HepG2 (cell line): ENCODE data around the gene TTC9. TPM values are rescaled to one million over a fixed set of nuclear protein-coding genes. Genes with fewer than 3 reads are reported as not detected.

Source experiments
- ATAC-seq: fragments of 200-7000 bp; cut with Tn5 transposase; 3 replicates; pipeline ENCODE4 v1.9.1; 2020; ENCODE audit warnings: mild to moderate bottlenecking, moderate library complexity
- BruUV-seq: library from RNA; stranded (reverse); fragments of 400-500 nt; replicated peaks from 2 replicates; lab custom pipeline; 2021; lab: Mats Ljungman, UMichigan
- CTCF ChIA-PET: fragments of 300-600 bp; formaldehyde crosslinking; extraction: SDS; loops from one replicate; lab custom pipeline; 2021; ENCODE audit warnings: low total read pairs, inconsistent platforms, low intra/inter-chr PET ratio; lab: Yijun Ruan, JAX
- POLR2A ChIA-PET: fragments of 350-600 bp; sonication (Branson Sonifier 250); formaldehyde crosslinking; loops from one replicate; lab custom pipeline; 2020; ENCODE audit warnings: antibody characterized with exemption, inconsistent platforms; lab: Yijun Ruan, JAX
- DNase-seq: peaks from one replicate; pipeline ENCODE4 v3.0.0-alpha.2; 2015; ENCODE audit warnings: low spot score
- FAIRE-seq: peaks from 3 replicates; lab custom pipeline; 2011; peaks lifted over from hg19 to GRCh38; lab: Jason Lieb, UNC
- H2AFZ ChIP-seq: one replicate; pipeline ENCODE4 v1.6.1; 2011; ENCODE audit warnings: low read length, inconsistent platforms
- H3K27ac ChIP-seq: fragments of 300-600 bp; 3 replicates; pipeline ENCODE4 v1.8.0; 2011; ENCODE audit warnings: mixed run types, mild to moderate bottlenecking, mixed read lengths, low read length, inconsistent platforms; ENCODE audit not compliant: insufficient read depth; ENCODE audit errors: extremely low read length
- H3K27me3 ChIP-seq, 2 experiments: fragments of 200-600 bp in 1 of 2; 2 replicates in 1 of 2; 3 replicates in 1 of 2; pipeline versions ENCODE4 v1.6.0 to v1.8.0; 2011; ENCODE audit warnings: low read length in 2 of 2, mild to moderate bottlenecking in 2 of 2, moderate library complexity in 2 of 2, inconsistent platforms in 1 of 2; ENCODE audit not compliant: insufficient read depth in 2 of 2, control insufficient read depth in 1 of 2
- H3K36me3 ChIP-seq, 2 experiments: fragments of 200-600 bp in 1 of 2; replicated peaks in 1 of 2; 2 replicates in 1 of 2; 3 replicates in 1 of 2; pipeline versions ENCODE4 v1.5.1 to v1.8.0; 2011; ENCODE audit warnings: low read length in 2 of 2, inconsistent platforms in 1 of 2; ENCODE audit not compliant: insufficient read depth in 2 of 2, control insufficient read depth in 1 of 2
- H3K4me1 ChIP-seq: 2 replicates; pipeline ENCODE4 v1.5.1; 2012; ENCODE audit warnings: low read length, inconsistent platforms; ENCODE audit not compliant: insufficient read depth
- H3K4me2 ChIP-seq: 2 replicates; pipeline ENCODE4 v1.6.0; 2011; ENCODE audit warnings: low read depth, low read length, inconsistent platforms
- H3K4me3 ChIP-seq, 3 experiments: fragments of 200-600 bp in 1 of 3; sonication (generic), shearing (Covaris generic) in 1 of 3; replicated peaks in 1 of 3; 2 replicates each; pipeline ENCODE4 v1.5.1; 2011 to 2016; ENCODE audit warnings: low read length in 3 of 3, inconsistent platforms in 2 of 3, low read depth in 2 of 3, mild to moderate bottlenecking in 2 of 3, control low read depth in 1 of 3, mixed read lengths in 1 of 3; ENCODE audit not compliant: insufficient read depth in 1 of 3
- H3K79me2 ChIP-seq: one replicate; pipeline ENCODE4 v1.6.1; 2011; ENCODE audit warnings: low read length, inconsistent platforms; ENCODE audit not compliant: insufficient read depth
- H3K9ac ChIP-seq: 2 replicates; pipeline ENCODE4 v1.6.0; 2011; ENCODE audit warnings: mild to moderate bottlenecking, low read depth, low read length, inconsistent platforms; ENCODE audit not compliant: insufficient read depth
- H3K9me3 ChIP-seq: 2 replicates; pipeline ENCODE4 v1.5.1; 2012; ENCODE audit warnings: mild to moderate bottlenecking, low read length
- H4K20me1 ChIP-seq: 2 replicates; pipeline ENCODE4 v1.6.0; 2011; ENCODE audit warnings: inconsistent platforms, mild to moderate bottlenecking, low read length, moderate library complexity; ENCODE audit not compliant: insufficient read depth
- DBP ChIP-seq: sonication (generic); formaldehyde crosslinking; IDR thresholded peaks from 2 replicates; pipeline ENCODE4 v1.4.0; 2020; ENCODE audit warnings: missing genetic modification reagents; ENCODE audit errors: not compliant biosample characterization
- NPAS2 ChIP-seq: sonication (generic); formaldehyde crosslinking; IDR thresholded peaks from 2 replicates; pipeline ENCODE4 v1.8.0; 2022; ENCODE audit warnings: mild to moderate bottlenecking, missing genetic modification reagents, borderline replicate concordance
- PTBP1 ChIP-seq: fragments of 200-400 bp; formaldehyde crosslinking; IDR thresholded peaks from 2 replicates; pipeline ENCODE4 v1.6.1; 2018; ENCODE audit warnings: low read length, low read depth; ENCODE audit not compliant: poor library complexity, severe bottlenecking
- ZFAT ChIP-seq: sonication (generic); formaldehyde crosslinking; conservative IDR thresholded peaks from 2 replicates; pipeline ENCODE4 v1.8.1; 2023; ENCODE audit warnings: missing genetic modification reagents, inconsistent platforms
- ZNF501 ChIP-seq: sonication (generic); formaldehyde crosslinking; IDR thresholded peaks from 2 replicates; pipeline ENCODE4 v1.5.1; 2020; ENCODE audit warnings: mild to moderate bottlenecking, moderate library complexity, missing genetic modification reagents
- in situ Hi-C: cut with HindIII; loops from 2 replicates; pipeline ENCODE4 v1.10.0; 2017; ENCODE audit warnings: low pct_unique_long_range_greater_than_20kb; ENCODE audit not compliant: extremely low pct_ligation_motif_present
- intact Hi-C: fragments of 100-400 bp; cut with micrococcal nuclease; formaldehyde crosslinking; loops from one replicate; pipeline ENCODE4 v1.10.0; 2022; ENCODE audit not compliant: unreplicated experiment
- polyA plus RNA-seq, 8 experiments: library from polyadenylated mRNA; depleted of rRNA in 3 of 8; stranded (reverse) in 7 of 8; unstranded in 1 of 8; fragments of >200 nt; fragmentation: Illumina TruSeq in 4 of 8; extraction: Trizol in 4 of 8; gene quantifications; 2 replicates each; pipeline versions ENCODE4 v1.2.1 to v1.2.3, GENCODE V29; 2011 to 2016; ENCODE audit warnings: low read depth in 4 of 8, missing spikeins in 1 of 8, mixed read lengths in 1 of 8; ENCODE audit not compliant: insufficient read depth in 1 of 8
- total RNA-seq, 5 experiments: library from RNA; depleted of rRNA; stranded (reverse); fragments of >200 nt; fragmentation: Illumina TruSeq; extraction: Trizol; gene quantifications; 2 replicates each; pipeline ENCODE4 v1.2.3, GENCODE V29; 2016; ENCODE audit warnings: low read depth in 1 of 5
- TF ChIP-seq, protein P1 (sequence below): IDR thresholded peaks from 2 replicates; pipeline ENCODE4 v1.6.1; 2012; ENCODE audit warnings: low read depth, low read length, improper control_type of control experiment
- TF ChIP-seq, protein P2 (sequence below): sonication (generic); formaldehyde crosslinking; IDR thresholded peaks from 2 replicates; pipeline ENCODE4 v1.4.0; 2020; ENCODE audit warnings: missing genetic modification reagents

TTC9 gene
- total and polyA plus RNA-seq, 2 of the 13 experiments (the other 11 are each of a cell fraction or from before 2014, with no cell fraction given), result 0.13 to 0.30 TPM

GRCh38 chr14:70619708-70620107 lies 22.0 kb upstream of the TTC9 start:
- Histone ChIP-seq H3K27ac (no peak overlapping the region), H2AFZ (no peak overlapping the region), H3K27me3 (0 out of 5 replicates have a peak, but pooled peaks cover 0 to 4% of the 10 kb centered on the region in 2 experiments), H3K36me3 (no peaks in the 10 kb centered on the region)
- intact Hi-C loops, result loop anchor here (5.0 kb wide), 1 partner anchor 353 kb away; no protein-coding TSS in a partner anchor
- POLR2A ChIA-PET, result no interaction called here
- in situ Hi-C loops, result loop anchor here (5.0 to 25.0 kb wide), 2 partner anchors 203 to 343 kb away; no protein-coding TSS in a partner anchor
- TF ChIP-seq DBP (CRISPR knock-in tag) (no peak), PTBP1 (no peak), ZFAT (CRISPR knock-in tag) (no peak), NPAS2 (no peak), ZNF501 (no peak)
- TF ChIP-seq, protein P1, sequence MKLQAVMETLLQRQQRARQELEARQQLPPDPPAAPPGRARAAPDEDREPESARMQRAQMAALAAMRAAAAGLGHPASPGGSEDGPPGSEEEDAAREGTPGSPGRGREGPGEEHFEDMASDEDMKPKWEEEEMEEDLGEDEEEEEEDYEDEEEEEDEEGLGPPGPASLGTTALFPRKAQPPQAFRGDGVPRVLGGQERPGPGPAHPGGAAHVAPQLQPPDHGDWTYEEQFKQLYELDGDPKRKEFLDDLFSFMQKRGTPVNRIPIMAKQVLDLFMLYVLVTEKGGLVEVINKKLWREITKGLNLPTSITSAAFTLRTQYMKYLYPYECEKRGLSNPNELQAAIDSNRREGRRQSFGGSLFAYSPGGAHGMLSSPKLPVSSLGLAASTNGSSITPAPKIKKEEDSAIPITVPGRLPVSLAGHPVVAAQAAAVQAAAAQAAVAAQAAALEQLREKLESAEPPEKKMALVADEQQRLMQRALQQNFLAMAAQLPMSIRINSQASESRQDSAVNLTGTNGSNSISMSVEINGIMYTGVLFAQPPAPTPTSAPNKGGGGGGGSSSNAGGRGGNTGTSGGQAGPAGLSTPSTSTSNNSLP, result no peak
- TF ChIP-seq, protein P2, sequence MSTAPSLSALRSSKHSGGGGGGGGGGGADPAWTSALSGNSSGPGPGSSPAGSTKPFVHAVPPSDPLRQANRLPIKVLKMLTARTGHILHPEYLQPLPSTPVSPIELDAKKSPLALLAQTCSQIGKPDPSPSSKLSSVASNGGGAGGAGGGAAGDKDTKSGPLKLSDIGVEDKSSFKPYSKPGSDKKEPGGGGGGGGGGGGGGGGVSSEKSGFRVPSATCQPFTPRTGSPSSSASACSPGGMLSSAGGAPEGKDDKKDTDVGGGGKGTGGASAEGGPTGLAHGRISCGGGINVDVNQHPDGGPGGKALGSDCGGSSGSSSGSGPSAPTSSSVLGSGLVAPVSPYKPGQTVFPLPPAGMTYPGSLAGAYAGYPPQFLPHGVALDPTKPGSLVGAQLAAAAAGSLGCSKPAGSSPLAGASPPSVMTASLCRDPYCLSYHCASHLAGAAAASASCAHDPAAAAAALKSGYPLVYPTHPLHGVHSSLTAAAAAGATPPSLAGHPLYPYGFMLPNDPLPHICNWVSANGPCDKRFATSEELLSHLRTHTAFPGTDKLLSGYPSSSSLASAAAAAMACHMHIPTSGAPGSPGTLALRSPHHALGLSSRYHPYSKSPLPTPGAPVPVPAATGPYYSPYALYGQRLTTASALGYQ (CRISPR knock-in tag), result no peak
- TF ChIP-seq, all 625 proteins: peak for 0
- ATAC-seq, result no peak
- no peak overlapping the region for H3K4me3 ChIP-seq
- CTCF ChIA-PET, result no interaction called here
- H3K4me1 ChIP-seq, result no peaks in the 10 kb centered on the region
- no peak overlapping the region for H3K9ac ChIP-seq
- BruUV-seq, result no TSS peak
- H3K9me3 ChIP-seq, result no peaks in the 10 kb centered on the region
- DNase-seq, result no peak
- no peak overlapping the region for H3K4me2 ChIP-seq
- H4K20me1 ChIP-seq, result no peaks in the 10 kb centered on the region
- no peaks in the 10 kb centered on the region for H3K79me2 ChIP-seq
- no peak for FAIRE-seq
